Measurements from ENCODE around the gene PRRT1B.

The PRRT1B gene

GRCh38 chr9:131522257-131523085, 22.9 kb upstream of the PRRT1B start:
- H3K36me3 ChIP-seq (ENCODE audit: control insufficient read depth in 1 of 2, insufficient read depth in 2 of 2, low read length in 2 of 2) = peaks cover 54 to 90% of the 10 kb centered on the region in 2 donors
- no peaks in the 10 kb centered on the region for H3K27me3 ChIP-seq (ENCODE audit: control insufficient read depth in 1 of 2, insufficient read depth in 2 of 2, low read length in 2 of 2)
- H3K9me3 ChIP-seq (ENCODE audit: control insufficient read depth in 1 of 2, low read length in 2 of 2) = no peaks in the 10 kb centered on the region
- H3K4me3 ChIP-seq (ENCODE audit: low read depth in 1 of 2, low read length in 2 of 2) = no peak overlapping the region
- no peak overlapping the region for H3K9ac ChIP-seq (ENCODE audit: low read depth in 1 of 2, low read length in 2 of 2)
- H3K4me1 ChIP-seq (ENCODE audit: control insufficient read depth in 1 of 2, insufficient read depth in 2 of 2, low read length in 2 of 2) = no peaks in the 10 kb centered on the region
- H3K27ac ChIP-seq (ENCODE audit: low read depth, low read length) = no peak overlapping the region

- no peak overlapping the region for H3K27ac ChIP-seq (ENCODE audit: low read depth, low read length)
- no peaks in the 10 kb centered on the region for H3K9me3 ChIP-seq (ENCODE audit: control insufficient read depth in 1 of 2, low read length in 2 of 2)
Observed at GRCh38 chr9:131523086-131523388, 22.3 kb upstream of the PRRT1B start.

GRCh38 chr9:131523451-131524435, 21.6 kb upstream of the PRRT1B start:
- H3K27ac ChIP-seq (ENCODE audit: low read depth, low read length) = no peak overlapping the region
- H3K4me1 ChIP-seq (ENCODE audit: control insufficient read depth in 1 of 2, insufficient read depth in 2 of 2, low read length in 2 of 2) = no peaks in the 10 kb centered on the region
- no peaks in the 10 kb centered on the region for H3K9me3 ChIP-seq (ENCODE audit: control insufficient read depth in 1 of 2, low read length in 2 of 2)
- H3K27me3 ChIP-seq (ENCODE audit: control insufficient read depth in 1 of 2, insufficient read depth in 2 of 2, low read length in 2 of 2) = no peaks in the 10 kb centered on the region
- H3K9ac ChIP-seq (ENCODE audit: low read depth in 1 of 2, low read length in 2 of 2) = no peak overlapping the region
- H3K36me3 ChIP-seq (ENCODE audit: control insufficient read depth in 1 of 2, insufficient read depth in 2 of 2, low read length in 2 of 2) = peaks cover 49 to 88% of the 10 kb centered on the region in 2 donors
- no peak overlapping the region for H3K4me3 ChIP-seq (ENCODE audit: low read depth in 1 of 2, low read length in 2 of 2)

More at GRCh38 chr9:131523086-131523388, 22.3 kb upstream of the PRRT1B start:
- H3K4me1 ChIP-seq (ENCODE audit: control insufficient read depth in 1 of 2, insufficient read depth in 2 of 2, low read length in 2 of 2) = no peaks in the 10 kb centered on the region
- H3K9ac ChIP-seq (ENCODE audit: low read depth in 1 of 2, low read length in 2 of 2) = no peak overlapping the region
- H3K27me3 ChIP-seq (ENCODE audit: control insufficient read depth in 1 of 2, insufficient read depth in 2 of 2, low read length in 2 of 2) = no peaks in the 10 kb centered on the region
- no peak overlapping the region for H3K4me3 ChIP-seq (ENCODE audit: low read depth in 1 of 2, low read length in 2 of 2)
- H3K36me3 ChIP-seq (ENCODE audit: control insufficient read depth in 1 of 2, insufficient read depth in 2 of 2, low read length in 2 of 2) = peaks cover 52 to 88% of the 10 kb centered on the region in 2 donors

GRCh38 chr9:131524665-131525315, 20.5 kb upstream of the PRRT1B start:
- Histone ChIP-seq H3K36me3 (ENCODE audit: control insufficient read depth in 1 of 2, insufficient read depth in 2 of 2, low read length in 2 of 2) (peaks cover 41 to 88% of the 10 kb centered on the region in 2 donors), H3K4me3 (ENCODE audit: low read depth in 1 of 2, low read length in 2 of 2) (no peak overlapping the region), H3K27ac (ENCODE audit: low read depth, low read length) (no peak overlapping the region)

GRCh38 chr9:131525643-131526565, 19.4 kb upstream of the PRRT1B start:
- H3K4me1 ChIP-seq (ENCODE audit: control insufficient read depth in 1 of 2, insufficient read depth in 2 of 2, low read length in 2 of 2) = peaks cover 9 to 11% of the 10 kb centered on the region in 2 donors
- H3K9ac ChIP-seq (ENCODE audit: low read depth in 1 of 2, low read length in 2 of 2) = no peak overlapping the region
- no peak overlapping the region for H3K4me3 ChIP-seq (ENCODE audit: low read depth in 1 of 2, low read length in 2 of 2)
- H3K27ac ChIP-seq (ENCODE audit: low read depth, low read length) = no peak overlapping the region
- H3K27me3 ChIP-seq (ENCODE audit: control insufficient read depth in 1 of 2, insufficient read depth in 2 of 2, low read length in 2 of 2) = no peaks in the 10 kb centered on the region
- H3K36me3 ChIP-seq (ENCODE audit: control insufficient read depth in 1 of 2, insufficient read depth in 2 of 2, low read length in 2 of 2) = peaks cover 34 to 78% of the 10 kb centered on the region in 2 donors
- H3K9me3 ChIP-seq (ENCODE audit: control insufficient read depth in 1 of 2, low read length in 2 of 2) = no peaks in the 10 kb centered on the region

More at GRCh38 chr9:131524665-131525315, 20.5 kb upstream of the PRRT1B start:
- Histone ChIP-seq H3K9me3 (ENCODE audit: control insufficient read depth in 1 of 2, low read length in 2 of 2) (no peaks in the 10 kb centered on the region), H3K9ac (ENCODE audit: low read depth in 1 of 2, low read length in 2 of 2) (no peak overlapping the region), H3K27me3 (ENCODE audit: control insufficient read depth in 1 of 2, insufficient read depth in 2 of 2, low read length in 2 of 2) (no peaks in the 10 kb centered on the region), H3K4me1 (ENCODE audit: control insufficient read depth in 1 of 2, insufficient read depth in 2 of 2, low read length in 2 of 2) (peaks cover 3% of the 10 kb centered on the region in 2 donors)

GRCh38 chr9:131528186-131528585, 17.1 kb upstream of the PRRT1B start:
- Histone ChIP-seq H3K36me3 (ENCODE audit: control insufficient read depth in 1 of 2, insufficient read depth in 2 of 2, low read length in 2 of 2) (peaks cover 27 to 57% of the 10 kb centered on the region in 2 donors), H3K27ac (ENCODE audit: low read depth, low read length) (no peak overlapping the region), H3K4me3 (ENCODE audit: low read depth in 1 of 2, low read length in 2 of 2) (no peak overlapping the region)

GRCh38 chr9:131528886-131529505, 16.3 kb upstream of the PRRT1B start:
- Histone ChIP-seq H3K9me3 (ENCODE audit: control insufficient read depth in 1 of 2, low read length in 2 of 2) (no peaks in the 10 kb centered on the region), H3K27me3 (ENCODE audit: control insufficient read depth in 1 of 2, insufficient read depth in 2 of 2, low read length in 2 of 2) (no peaks in the 10 kb centered on the region), H3K4me1 (ENCODE audit: control insufficient read depth in 1 of 2, insufficient read depth in 2 of 2, low read length in 2 of 2) (peaks cover 9 to 11% of the 10 kb centered on the region in 2 donors), H3K27ac (ENCODE audit: low read depth, low read length) (no peak overlapping the region), H3K4me3 (ENCODE audit: low read depth in 1 of 2, low read length in 2 of 2) (no peak overlapping the region), H3K36me3 (ENCODE audit: control insufficient read depth in 1 of 2, insufficient read depth in 2 of 2, low read length in 2 of 2) (peaks cover 24 to 50% of the 10 kb centered on the region in 2 donors), H3K9ac (ENCODE audit: low read depth in 1 of 2, low read length in 2 of 2) (no peak overlapping the region)

More at GRCh38 chr9:131528186-131528585, 17.1 kb upstream of the PRRT1B start:
- no peak overlapping the region for H3K9ac ChIP-seq (ENCODE audit: low read depth in 1 of 2, low read length in 2 of 2)
- H3K27me3 ChIP-seq (ENCODE audit: control insufficient read depth in 1 of 2, insufficient read depth in 2 of 2, low read length in 2 of 2) = no peaks in the 10 kb centered on the region
- no peaks in the 10 kb centered on the region for H3K9me3 ChIP-seq (ENCODE audit: control insufficient read depth in 1 of 2, low read length in 2 of 2)
- H3K4me1 ChIP-seq (ENCODE audit: control insufficient read depth in 1 of 2, insufficient read depth in 2 of 2, low read length in 2 of 2) = peaks cover 9 to 11% of the 10 kb centered on the region in 2 donors

GRCh38 chr9:131529597-131530545, 15.5 kb upstream of the PRRT1B start:
- Histone ChIP-seq H3K4me1 (ENCODE audit: control insufficient read depth in 1 of 2, insufficient read depth in 2 of 2, low read length in 2 of 2) (peaks cover 15 to 16% of the 10 kb centered on the region in 2 donors), H3K9me3 (ENCODE audit: control insufficient read depth in 1 of 2, low read length in 2 of 2) (no peaks in the 10 kb centered on the region), H3K4me3 (ENCODE audit: low read depth in 1 of 2, low read length in 2 of 2) (peak overlapping the region; percentile 83 to 86), H3K9ac (ENCODE audit: low read depth in 1 of 2, low read length in 2 of 2) (peak overlapping the region; percentile 75 to 81), H3K36me3 (ENCODE audit: control insufficient read depth in 1 of 2, insufficient read depth in 2 of 2, low read length in 2 of 2) (peaks cover 15 to 41% of the 10 kb centered on the region in 2 donors), H3K27ac (ENCODE audit: low read depth, low read length) (no peak overlapping the region), H3K27me3 (ENCODE audit: control insufficient read depth in 1 of 2, insufficient read depth in 2 of 2, low read length in 2 of 2) (no peaks in the 10 kb centered on the region)

Measured in duodenal mucosa (tissue), 2 donors.